Left lung (tissue), 10 donors: ENCODE results near the gene PLEK. TPM values are rescaled to one million over a fixed set of nuclear protein-coding genes. Genes with fewer than 3 reads are reported as not detected.
A peak's percentile ranks its signal among the peaks of the same experiment; 100 is the strongest.

Source experiments
- ATAC-seq: fragments of 200-7000 bp; cut with Tn5 transposase; one replicate; pipeline ENCODE4 v1.9.1; 2020; ENCODE audit warnings: moderate library complexity
- DNase-seq, 4 donors: peaks; one replicate each; pipeline ENCODE4 v3.0.0-alpha.2; 2013 to 2020
- H3K27ac ChIP-seq, 2 donors: fragments of 200-600 bp; sonication (generic) in 1 of 2; one replicate each; pipeline versions ENCODE4 v1.5.0 to v1.8.0; 2020 to 2021
- H3K27me3 ChIP-seq, 2 donors: fragments of 200-600 bp; sonication (generic) in 1 of 2; one replicate each; pipeline versions ENCODE4 v1.5.0 to v1.8.0; 2020 to 2021
- H3K36me3 ChIP-seq, 2 donors: fragments of 200-600 bp; sonication (generic) in 1 of 2; one replicate each; pipeline versions ENCODE4 v1.5.0 to v1.8.0; 2020 to 2021
- H3K4me1 ChIP-seq, 2 donors: fragments of 200-600 bp; one replicate each; pipeline ENCODE4 v1.8.0; 2021
- H3K4me3 ChIP-seq, 2 donors: fragments of 200-600 bp; sonication (generic) in 1 of 2; one replicate each; pipeline versions ENCODE4 v1.5.0 to v1.8.0; 2020 to 2021; ENCODE audit warnings: mild to moderate bottlenecking in 1 of 2
- H3K9me3 ChIP-seq, 2 donors: fragments of 200-600 bp; sonication (generic) in 1 of 2; one replicate each; pipeline versions ENCODE4 v1.5.0 to v1.8.0; 2020 to 2021
- intact Hi-C, 2 donors: fragments of 100-400 bp; cut with DNase I; formaldehyde crosslinking; loops; one replicate each; pipeline versions ENCODE4 v1.11.2 to v1.14.2; 2022
- polyA plus RNA-seq, 6 donors: library from polyadenylated mRNA; unstranded; fragments of 120-200 nt; gene quantifications; one replicate each; pipeline ENCODE4 v1.2.1, GENCODE V29; 2013; ENCODE audit not compliant: insufficient read length in 6 of 6
- total RNA-seq, 2 donors: library from RNA; stranded (reverse); fragmentation: NEBNext Ultra II Directional; extraction: Animal tissue kit (Norgen Biotek cat#: 25700); gene quantifications; one replicate each; pipeline ENCODE4 v1.2.1, GENCODE V29; 2021
- TF ChIP-seq, protein P1 (sequence below), 2 donors: fragments of 200-600 bp; sonication (generic) in 1 of 2; IDR thresholded peaks; one replicate each; pipeline versions ENCODE4 v1.5.0 to v1.8.0; 2021; ENCODE audit warnings: antibody characterized with exemption in 2 of 2
- donor health status: DM: no; HTN: yes; CAD: no.
- donor health status: DM: no; HTN: no; CAD: no.

PLEK gene
- total and polyA plus RNA-seq, 8 donors = 9.0 to 67.3 (median 11.7) TPM

DNA sequence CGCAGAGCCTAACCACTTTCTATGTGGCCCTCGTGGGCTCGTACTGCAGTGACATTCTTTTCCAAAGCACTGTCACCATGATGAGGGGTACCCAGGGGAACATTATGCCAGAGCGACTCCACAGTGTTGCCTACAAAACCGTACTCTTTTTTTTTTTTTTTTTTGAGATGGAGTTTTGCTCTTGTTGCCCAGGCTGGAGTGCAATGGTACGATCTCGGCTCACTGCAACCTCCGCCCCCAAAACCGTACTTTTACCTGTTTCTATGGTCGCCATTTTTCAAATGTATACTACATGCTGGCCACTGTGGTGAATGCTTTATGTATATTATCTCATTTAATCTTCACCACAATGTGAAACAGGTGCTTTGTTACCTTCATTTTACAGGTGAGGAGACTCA, 4.3 kb downstream of the PLEK start:
- Histone ChIP-seq H3K4me1 (peaks cover 0 to 60% of the 10 kb centered on the region in 2 donors), H3K4me3 (no peak overlapping the region), H3K9me3 (no peaks in the 10 kb centered on the region), H3K27ac (peak overlapping the region in 1 of 2 donors; percentile 84), H3K36me3 (no peaks in the 10 kb centered on the region), H3K27me3 (no peaks in the 10 kb centered on the region)
- DNase-seq (no peak), ATAC-seq (no peak)
- intact Hi-C loops = no loop called here
- TF ChIP-seq, protein P1, sequence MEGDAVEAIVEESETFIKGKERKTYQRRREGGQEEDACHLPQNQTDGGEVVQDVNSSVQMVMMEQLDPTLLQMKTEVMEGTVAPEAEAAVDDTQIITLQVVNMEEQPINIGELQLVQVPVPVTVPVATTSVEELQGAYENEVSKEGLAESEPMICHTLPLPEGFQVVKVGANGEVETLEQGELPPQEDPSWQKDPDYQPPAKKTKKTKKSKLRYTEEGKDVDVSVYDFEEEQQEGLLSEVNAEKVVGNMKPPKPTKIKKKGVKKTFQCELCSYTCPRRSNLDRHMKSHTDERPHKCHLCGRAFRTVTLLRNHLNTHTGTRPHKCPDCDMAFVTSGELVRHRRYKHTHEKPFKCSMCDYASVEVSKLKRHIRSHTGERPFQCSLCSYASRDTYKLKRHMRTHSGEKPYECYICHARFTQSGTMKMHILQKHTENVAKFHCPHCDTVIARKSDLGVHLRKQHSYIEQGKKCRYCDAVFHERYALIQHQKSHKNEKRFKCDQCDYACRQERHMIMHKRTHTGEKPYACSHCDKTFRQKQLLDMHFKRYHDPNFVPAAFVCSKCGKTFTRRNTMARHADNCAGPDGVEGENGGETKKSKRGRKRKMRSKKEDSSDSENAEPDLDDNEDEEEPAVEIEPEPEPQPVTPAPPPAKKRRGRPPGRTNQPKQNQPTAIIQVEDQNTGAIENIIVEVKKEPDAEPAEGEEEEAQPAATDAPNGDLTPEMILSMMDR (IDR thresholded peaks at IDR 0.05) = no peak

DNA sequence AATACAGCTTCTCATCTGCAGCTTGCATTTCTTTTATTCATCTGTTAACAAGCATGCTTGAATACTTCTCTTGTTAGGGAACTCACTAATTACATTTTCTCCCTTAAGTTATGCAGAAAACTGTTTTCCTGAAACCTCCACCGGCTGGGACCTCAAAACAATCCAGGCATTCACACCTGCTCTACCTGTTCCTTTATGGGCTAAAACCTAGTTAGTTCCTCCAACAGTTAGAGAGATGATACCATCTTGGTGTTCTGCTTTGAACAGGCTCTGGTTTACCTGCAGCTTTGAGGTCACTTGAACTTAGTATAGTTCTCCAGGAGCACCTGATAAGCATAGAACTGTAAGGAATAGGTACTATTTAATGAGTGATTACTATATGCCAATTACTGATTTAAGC, 6.1 kb downstream of the PLEK start:
- no peak for ATAC-seq
- intact Hi-C loops = no loop called here

DNA sequence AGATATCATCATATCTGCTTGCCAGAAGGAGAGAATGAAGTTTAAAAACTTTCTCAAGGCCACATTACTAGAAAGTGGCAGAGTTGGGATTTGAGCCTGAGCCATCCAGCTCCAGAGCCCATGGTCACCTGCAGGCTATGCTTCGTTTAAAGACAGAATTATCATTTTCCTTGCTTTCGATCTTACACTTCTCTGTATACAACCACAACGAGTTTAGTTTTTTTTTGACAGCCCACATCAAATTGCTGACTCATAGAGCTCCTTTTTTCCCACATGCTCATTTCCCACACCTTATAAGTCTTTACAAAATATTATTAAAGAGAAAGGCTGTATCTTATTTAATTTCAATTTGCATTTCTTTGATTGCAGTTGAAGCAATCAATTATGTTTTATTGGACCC, 6.5 kb downstream of the PLEK start:
- no peak for ATAC-seq
- Histone ChIP-seq H3K27ac (no peak overlapping the region), H3K27me3 (no peaks in the 10 kb centered on the region), H3K4me1 (peaks cover 0 to 74% of the 10 kb centered on the region in 2 donors), H3K36me3 (no peaks in the 10 kb centered on the region), H3K9me3 (no peaks in the 10 kb centered on the region), H3K4me3 (no peak overlapping the region)
- no peak for DNase-seq
- TF ChIP-seq, protein P1 (IDR thresholded peaks at IDR 0.05) = no peak
- intact Hi-C loops = no loop called here

More for the DNA sequence above, 6.1 kb downstream of the PLEK start:
- Histone ChIP-seq H3K4me3 (no peak overlapping the region), H3K9me3 (no peaks in the 10 kb centered on the region), H3K36me3 (no peaks in the 10 kb centered on the region), H3K27ac (no peak overlapping the region), H3K27me3 (no peaks in the 10 kb centered on the region), H3K4me1 (peaks cover 0 to 72% of the 10 kb centered on the region in 2 donors)
- TF ChIP-seq, protein P1 (IDR thresholded peaks at IDR 0.05) = no peak
- no peak for DNase-seq

DNA sequence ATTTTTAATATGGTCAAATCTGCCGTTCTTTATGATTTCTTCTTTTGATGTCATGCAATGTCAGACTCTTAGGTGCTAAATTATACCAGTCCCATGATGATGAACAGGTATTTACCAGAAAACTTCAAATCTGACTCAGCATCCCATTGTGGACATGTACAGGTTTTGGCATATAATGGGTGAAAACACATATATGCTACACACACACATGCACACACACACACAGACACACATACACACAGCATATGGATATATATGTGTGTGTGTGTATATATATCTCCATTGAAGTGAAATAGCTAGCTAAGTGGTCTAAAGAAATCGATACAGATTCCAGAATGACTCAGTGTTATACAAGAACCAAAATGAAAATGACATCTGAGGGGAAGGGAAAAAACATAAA, 7.4 kb downstream of the PLEK start:
- Histone ChIP-seq H3K4me3 (no peak overlapping the region), H3K36me3 (no peaks in the 10 kb centered on the region), H3K9me3 (no peaks in the 10 kb centered on the region), H3K27me3 (no peaks in the 10 kb centered on the region), H3K27ac (no peak overlapping the region), H3K4me1 (peaks cover 0 to 84% of the 10 kb centered on the region in 2 donors)
- DNase-seq (no peak), ATAC-seq (no peak)
- TF ChIP-seq, protein P1 (IDR thresholded peaks at IDR 0.05) = no peak
- intact Hi-C loops = no loop called here

DNA sequence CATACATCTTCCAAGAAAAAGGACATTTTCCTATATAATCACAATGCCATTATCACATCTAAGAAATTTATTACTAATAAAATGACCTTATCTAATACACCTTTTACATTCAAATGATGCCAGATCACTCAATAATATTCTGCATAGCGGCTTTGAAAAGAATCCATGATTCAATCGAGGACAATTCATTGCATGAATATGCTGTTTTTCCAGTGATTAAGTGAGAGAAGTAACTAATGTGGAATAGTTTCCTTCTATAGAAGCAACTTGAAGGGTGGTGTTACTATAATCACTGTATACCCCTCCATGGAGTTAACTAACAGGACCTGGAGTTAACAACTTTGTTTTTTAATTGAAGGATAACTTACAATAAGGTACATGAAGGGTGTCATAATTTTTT, 9.1 kb downstream of the PLEK start:
- Histone ChIP-seq H3K9me3 (no peaks in the 10 kb centered on the region), H3K4me3 (no peak overlapping the region), H3K4me1 (peaks cover 0 to 75% of the 10 kb centered on the region in 2 donors), H3K27me3 (no peaks in the 10 kb centered on the region), H3K27ac (no peak overlapping the region), H3K36me3 (no peaks in the 10 kb centered on the region)
- TF ChIP-seq, protein P1 (IDR thresholded peaks at IDR 0.05) = no peak
- intact Hi-C loops = no loop called here
- ATAC-seq = no peak
- DNase-seq = no peak
